ENCODE results near the gene SNAPC4. TPM values are rescaled to one million over a fixed set of nuclear protein-coding genes. Genes with fewer than 3 reads are reported as not detected.
A peak's percentile ranks its signal among the peaks of the same experiment; 100 is the strongest.

The SNAPC4 gene
- total and polyA plus RNA-seq, 9 of the 15 experiments (the other 6 are each of a cell fraction or from before 2014, with no cell fraction given) = 0.21 to 21.8 (median 8.8) TPM

DNA sequence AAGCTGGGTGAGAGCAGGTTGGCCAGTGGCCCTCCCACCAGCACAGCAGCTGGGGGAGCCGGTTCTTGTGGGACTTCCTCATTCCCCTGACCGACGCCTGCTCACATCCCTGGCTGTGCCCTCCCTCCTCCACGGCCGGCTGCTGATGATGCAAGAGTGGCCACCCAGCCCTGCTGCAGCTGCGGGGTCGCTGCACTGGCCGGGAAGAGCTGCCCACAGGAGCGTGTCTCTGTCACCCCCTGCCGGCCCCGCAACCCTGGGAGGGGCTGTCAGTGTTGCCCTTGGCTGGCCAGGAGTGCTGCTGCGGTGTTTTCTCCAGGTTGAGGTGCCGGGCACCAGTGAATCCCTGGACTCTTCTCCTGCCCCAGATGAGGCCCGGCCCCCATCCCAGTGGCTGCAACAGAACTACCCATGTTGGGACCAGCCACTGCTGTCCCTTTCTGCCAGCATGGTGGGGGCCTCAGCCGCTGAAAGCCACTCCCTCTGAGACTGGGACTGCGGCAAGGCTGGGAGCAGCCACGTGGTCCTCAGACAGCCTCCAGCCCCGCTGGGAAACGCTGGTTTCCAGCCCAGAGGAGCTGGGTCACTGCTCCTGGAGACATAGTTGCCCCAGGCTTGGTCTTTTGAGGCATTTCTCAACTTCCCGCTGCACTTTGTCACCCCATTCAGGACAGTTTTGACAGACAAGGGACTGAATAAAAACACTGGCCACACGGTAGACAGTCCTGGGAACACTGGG, 27.2 kb downstream of the SNAPC4 start (continued):
- TF ChIP-seq SRSF1 (IDR thresholded peaks at IDR 0.05; ENCODE audit: low read depth, low read length) (no peak), CBX2 (IDR thresholded peaks at IDR 0.05; ENCODE audit: insufficient read depth, low read length, poor library complexity, severe bottlenecking) (no peak), SREBF1 (IDR thresholded peaks at IDR 0.05; ENCODE audit: borderline replicate concordance, low read depth, low read length) (no peak), WHSC1 (IDR thresholded peaks at IDR 0.05; ENCODE audit: low read length) (no peak), PRPF4 (IDR thresholded peaks at IDR 0.05; ENCODE audit: insufficient read depth, low read depth, low read length, poor library complexity, severe bottlenecking) (no peak), NR1H2 (CRISPR knock-in tag; IDR thresholded peaks at IDR 0.05) (no peak), TBP (optimal IDR thresholded peaks at IDR 0.05; ENCODE audit: low read depth, low read length) (peak; percentile 52), TCFL5 (CRISPR knock-in tag; conservative IDR thresholded peaks at IDR 0.05) (no peak), SAFB (IDR thresholded peaks at IDR 0.05; ENCODE audit: borderline replicate concordance, low read depth, low read length) (no peak; the same call in 1 of the 2 replicates), PHB (CRISPR knock-in tag; IDR thresholded peaks at IDR 0.05) (no peak), HDAC6 (IDR thresholded peaks at IDR 0.05; ENCODE audit: low read depth, low read length) (no peak), MAFF (IDR thresholded peaks at IDR 0.05; ENCODE audit: low read length) (no peak), RB1 (IDR thresholded peaks at IDR 0.05; ENCODE audit: low read depth) (0 out of 2 replicates have a peak, but pooled peaks have one; percentile 5), SETDB1 (IDR thresholded peaks at IDR 0.05; ENCODE audit: low read length) (no peak), MBD2 (IDR thresholded peaks at IDR 0.05; ENCODE audit: borderline replicate concordance, low read depth) (no peak)
- TF ChIP-seq, protein P1, sequence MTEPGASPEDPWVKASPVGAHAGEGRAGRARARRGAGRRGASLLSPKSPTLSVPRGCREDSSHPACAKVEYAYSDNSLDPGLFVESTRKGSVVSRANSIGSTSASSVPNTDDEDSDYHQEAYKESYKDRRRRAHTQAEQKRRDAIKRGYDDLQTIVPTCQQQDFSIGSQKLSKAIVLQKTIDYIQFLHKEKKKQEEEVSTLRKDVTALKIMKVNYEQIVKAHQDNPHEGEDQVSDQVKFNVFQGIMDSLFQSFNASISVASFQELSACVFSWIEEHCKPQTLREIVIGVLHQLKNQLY (CRISPR knock-in tag; conservative IDR thresholded peaks at IDR 0.05) = no peak
- TF ChIP-seq, protein P2, sequence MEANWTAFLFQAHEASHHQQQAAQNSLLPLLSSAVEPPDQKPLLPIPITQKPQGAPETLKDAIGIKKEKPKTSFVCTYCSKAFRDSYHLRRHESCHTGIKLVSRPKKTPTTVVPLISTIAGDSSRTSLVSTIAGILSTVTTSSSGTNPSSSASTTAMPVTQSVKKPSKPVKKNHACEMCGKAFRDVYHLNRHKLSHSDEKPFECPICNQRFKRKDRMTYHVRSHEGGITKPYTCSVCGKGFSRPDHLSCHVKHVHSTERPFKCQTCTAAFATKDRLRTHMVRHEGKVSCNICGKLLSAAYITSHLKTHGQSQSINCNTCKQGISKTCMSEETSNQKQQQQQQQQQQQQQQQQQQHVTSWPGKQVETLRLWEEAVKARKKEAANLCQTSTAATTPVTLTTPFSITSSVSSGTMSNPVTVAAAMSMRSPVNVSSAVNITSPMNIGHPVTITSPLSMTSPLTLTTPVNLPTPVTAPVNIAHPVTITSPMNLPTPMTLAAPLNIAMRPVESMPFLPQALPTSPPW (CRISPR knock-in tag; IDR thresholded peaks at IDR 0.05) = peak; percentile 69
- TF ChIP-seq, protein P3, sequence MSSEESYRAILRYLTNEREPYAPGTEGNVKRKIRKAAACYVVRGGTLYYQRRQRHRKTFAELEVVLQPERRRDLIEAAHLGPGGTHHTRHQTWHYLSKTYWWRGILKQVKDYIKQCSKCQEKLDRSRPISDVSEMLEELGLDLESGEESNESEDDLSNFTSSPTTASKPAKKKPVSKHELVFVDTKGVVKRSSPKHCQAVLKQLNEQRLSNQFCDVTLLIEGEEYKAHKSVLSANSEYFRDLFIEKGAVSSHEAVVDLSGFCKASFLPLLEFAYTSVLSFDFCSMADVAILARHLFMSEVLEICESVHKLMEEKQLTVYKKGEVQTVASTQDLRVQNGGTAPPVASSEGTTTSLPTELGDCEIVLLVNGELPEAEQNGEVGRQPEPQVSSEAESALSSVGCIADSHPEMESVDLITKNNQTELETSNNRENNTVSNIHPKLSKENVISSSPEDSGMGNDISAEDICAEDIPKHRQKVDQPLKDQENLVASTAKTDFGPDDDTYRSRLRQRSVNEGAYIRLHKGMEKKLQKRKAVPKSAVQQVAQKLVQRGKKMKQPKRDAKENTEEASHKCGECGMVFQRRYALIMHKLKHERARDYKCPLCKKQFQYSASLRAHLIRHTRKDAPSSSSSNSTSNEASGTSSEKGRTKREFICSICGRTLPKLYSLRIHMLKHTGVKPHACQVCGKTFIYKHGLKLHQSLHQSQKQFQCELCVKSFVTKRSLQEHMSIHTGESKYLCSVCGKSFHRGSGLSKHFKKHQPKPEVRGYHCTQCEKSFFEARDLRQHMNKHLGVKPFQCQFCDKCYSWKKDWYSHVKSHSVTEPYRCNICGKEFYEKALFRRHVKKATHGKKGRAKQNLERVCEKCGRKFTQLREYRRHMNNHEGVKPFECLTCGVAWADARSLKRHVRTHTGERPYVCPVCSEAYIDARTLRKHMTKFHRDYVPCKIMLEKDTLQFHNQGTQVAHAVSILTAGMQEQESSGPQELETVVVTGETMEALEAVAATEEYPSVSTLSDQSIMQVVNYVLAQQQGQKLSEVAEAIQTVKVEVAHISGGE (CRISPR knock-in tag; IDR thresholded peaks at IDR 0.05) = peak in 1 of 3 experiments; percentile 26; a peak in 2 of 6 replicates
- TF ChIP-seq, protein P4, sequence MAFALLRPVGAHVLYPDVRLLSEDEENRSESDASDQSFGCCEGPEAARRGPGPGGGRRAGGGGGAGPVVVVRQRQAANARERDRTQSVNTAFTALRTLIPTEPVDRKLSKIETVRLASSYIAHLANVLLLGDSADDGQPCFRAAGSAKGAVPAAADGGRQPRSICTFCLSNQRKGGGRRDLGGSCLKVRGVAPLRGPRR (CRISPR knock-in tag; IDR thresholded peaks at IDR 0.05) = no peak
- TF ChIP-seq, protein P5, sequence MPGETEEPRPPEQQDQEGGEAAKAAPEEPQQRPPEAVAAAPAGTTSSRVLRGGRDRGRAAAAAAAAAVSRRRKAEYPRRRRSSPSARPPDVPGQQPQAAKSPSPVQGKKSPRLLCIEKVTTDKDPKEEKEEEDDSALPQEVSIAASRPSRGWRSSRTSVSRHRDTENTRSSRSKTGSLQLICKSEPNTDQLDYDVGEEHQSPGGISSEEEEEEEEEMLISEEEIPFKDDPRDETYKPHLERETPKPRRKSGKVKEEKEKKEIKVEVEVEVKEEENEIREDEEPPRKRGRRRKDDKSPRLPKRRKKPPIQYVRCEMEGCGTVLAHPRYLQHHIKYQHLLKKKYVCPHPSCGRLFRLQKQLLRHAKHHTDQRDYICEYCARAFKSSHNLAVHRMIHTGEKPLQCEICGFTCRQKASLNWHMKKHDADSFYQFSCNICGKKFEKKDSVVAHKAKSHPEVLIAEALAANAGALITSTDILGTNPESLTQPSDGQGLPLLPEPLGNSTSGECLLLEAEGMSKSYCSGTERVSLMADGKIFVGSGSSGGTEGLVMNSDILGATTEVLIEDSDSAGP (CRISPR knock-in tag; IDR thresholded peaks at IDR 0.05) = no peak
